ENCODE data around the gene ARF3.

- TF ChIP-seq CTCF (IDR thresholded peaks at IDR 0.05; ENCODE audit: low read depth, low read length, missing input control): no peak
- TF ChIP-seq YY1 (IDR thresholded peaks at IDR 0.05): no peak
- no peak for TF ChIP-seq JUND (IDR thresholded peaks at IDR 0.05)
- TF ChIP-seq REST (IDR thresholded peaks at IDR 0.05): no peak
- no peak for TF ChIP-seq GABPA (IDR thresholded peaks at IDR 0.05 in 1 of 2, conservative IDR thresholded peaks at IDR 0.05 in 1 of 2)
- TF ChIP-seq EGR1 (IDR thresholded peaks at IDR 0.05; ENCODE audit: low read depth in 2 of 2): no peak
- TF ChIP-seq RAD21 (IDR thresholded peaks at IDR 0.05): no peak
Measured at GRCh38 chr12:48954061-48954460, 3.2 kb downstream of the ARF3 start.
